GM12878 (cell line): ENCODE measurements around the gene ETS1. TPM values are rescaled to one million over a fixed set of nuclear protein-coding genes. Genes with fewer than 3 reads are reported as not detected.
A peak's percentile ranks its signal among the peaks of the same experiment; 100 is the strongest.

ENCODE experiments used
- ATAC-seq: fragments of 200-7000 bp; cut with Tn5 transposase; 3 replicates; pipeline ENCODE4 v1.9.1; 2020; ENCODE audit warnings: mild to moderate bottlenecking, moderate library complexity
- BruUV-seq: library from RNA; stranded (reverse); fragments of 400-500 nt; replicated peaks from 2 replicates; lab custom pipeline; 2021; lab: Mats Ljungman, UMichigan
- CTCF ChIA-PET: fragments of 300-600 bp; sonication (Branson Sonifier 250); formaldehyde crosslinking; extraction: SDS; loops from one replicate; lab custom pipeline; 2021; ENCODE audit warnings: inconsistent platforms; lab: Yijun Ruan, JAX
- POLR2A ChIA-PET: fragments of 350-600 bp; formaldehyde crosslinking; extraction: SDS; loops from one replicate; lab custom pipeline; 2021; ENCODE audit warnings: inconsistent platforms; lab: Charles Lee
- RAD21 ChIA-PET: fragments of 300-600 bp; sonication (Branson Sonifier 250); formaldehyde crosslinking; loops from one replicate; lab custom pipeline; 2023; ENCODE audit warnings: antibody characterized with exemption; ENCODE audit not compliant: unreplicated experiment; lab: Charles Lee
- SMC1A ChIA-PET: fragments of 300-600 bp; sonication (Branson Sonifier 250); formaldehyde crosslinking; loops from one replicate; lab custom pipeline; 2023; ENCODE audit not compliant: unreplicated experiment, uncharacterized antibody; lab: Charles Lee
- DNase-seq: peaks from one replicate; pipeline ENCODE4 v3.0.0-alpha.2; 2011; ENCODE audit warnings: low read depth, low spot score
- FAIRE-seq: peaks from 3 replicates; lab custom pipeline; 2011; peaks lifted over from hg19 to GRCh38; lab: Jason Lieb, UNC
- H2AFZ ChIP-seq: 2 replicates; pipeline ENCODE4 v1.6.0; 2011; ENCODE audit warnings: low read depth, low read length, control low read depth; ENCODE audit not compliant: control insufficient read depth
- H3K27ac ChIP-seq: 2 replicates; pipeline ENCODE4 v1.5.1; 2011; ENCODE audit warnings: control low read depth; ENCODE audit not compliant: control insufficient read depth, insufficient read depth
- H3K27me3 ChIP-seq, 2 experiments: replicated peaks in 1 of 2; 2 replicates each; pipeline versions ENCODE4 v1.6.0 to v1.6.1; 2011; ENCODE audit warnings: low read length in 1 of 2; ENCODE audit not compliant: control insufficient read depth in 2 of 2, insufficient read depth in 2 of 2
- H3K36me3 ChIP-seq, 2 experiments: 2 replicates each; pipeline ENCODE4 v1.5.1; 2011; ENCODE audit warnings: low read length in 1 of 2; ENCODE audit not compliant: control insufficient read depth in 2 of 2, insufficient read depth in 2 of 2
- H3K4me1 ChIP-seq: 2 replicates; pipeline ENCODE4 v1.6.1; 2011; ENCODE audit warnings: mild to moderate bottlenecking, low read length, moderate library complexity, mixed read lengths; ENCODE audit not compliant: control insufficient read depth, insufficient read depth
- H3K4me2 ChIP-seq: 2 replicates; pipeline ENCODE4 v1.6.0; 2011; ENCODE audit warnings: control low read depth; ENCODE audit not compliant: control insufficient read depth, insufficient read depth
- H3K4me3 ChIP-seq: fragments of 200-600 bp; sonication (generic); 2 replicates; pipeline ENCODE4 v1.5.1; 2016
- H3K79me2 ChIP-seq: 2 replicates; pipeline ENCODE4 v1.6.0; 2011; ENCODE audit warnings: low read length; ENCODE audit not compliant: control insufficient read depth, insufficient read depth
- H3K9ac ChIP-seq: 2 replicates; pipeline ENCODE4 v1.8.0; 2011; ENCODE audit warnings: low read length, control low read depth, mixed read lengths; ENCODE audit not compliant: control insufficient read depth, insufficient read depth
- H3K9me3 ChIP-seq: replicated peaks from 3 replicates; pipeline ENCODE4 v1.5.1; 2011; ENCODE audit warnings: mild to moderate bottlenecking, low read length; ENCODE audit not compliant: control insufficient read depth, insufficient read depth
- H4K20me1 ChIP-seq: 2 replicates; pipeline ENCODE4 v1.6.0; 2011; ENCODE audit not compliant: control insufficient read depth, insufficient read depth
- ASH2L ChIP-seq: fragments of 300-600, 200-600 bp; sonication (generic); IDR thresholded peaks from 2 replicates; pipeline ENCODE4 v1.6.1; 2017; ENCODE audit warnings: low read depth, mild to moderate bottlenecking, borderline replicate concordance
- KDM1A ChIP-seq: fragments of 200-600 bp; sonication (generic); IDR thresholded peaks from 2 replicates; pipeline ENCODE4 v1.6.1; 2016; ENCODE audit warnings: borderline replicate concordance
- MTA2 ChIP-seq: fragments of 450-650 bp; IDR thresholded peaks from 2 replicates; pipeline ENCODE4 v1.6.1; 2016; ENCODE audit warnings: low read depth, mild to moderate bottlenecking, moderate library complexity
- NFYA ChIP-seq: IDR thresholded peaks from 2 replicates; pipeline ENCODE4 v1.6.1; 2011; ENCODE audit warnings: low read depth, mild to moderate bottlenecking, low read length, improper control_type of control experiment, borderline replicate concordance
- NFYB ChIP-seq: IDR thresholded peaks from 2 replicates; pipeline ENCODE4 v1.6.1; 2011; ENCODE audit warnings: low read depth, mild to moderate bottlenecking, low read length, improper control_type of control experiment, moderate library complexity; ENCODE audit not compliant: insufficient read depth
- NR2F1 ChIP-seq: fragments of 450-650 bp; conservative IDR thresholded peaks from 2 replicates; pipeline ENCODE4 v1.6.1; 2017; ENCODE audit warnings: mild to moderate bottlenecking
- RBBP5 ChIP-seq: fragments of 200-600 bp; sonication (generic); conservative IDR thresholded peaks from 2 replicates; pipeline ENCODE4 v1.6.1; 2016
- RUNX3 ChIP-seq: IDR thresholded peaks from 2 replicates; pipeline ENCODE4 v1.6.1; 2012; ENCODE audit warnings: low read length, inconsistent platforms
- SIX5 ChIP-seq: IDR thresholded peaks from 2 replicates; pipeline ENCODE4 v1.6.1; 2011; ENCODE audit warnings: mild to moderate bottlenecking, low read depth, low read length, moderate library complexity; ENCODE audit not compliant: severe bottlenecking
- STAT3 ChIP-seq: IDR thresholded peaks from 2 replicates; pipeline ENCODE4 v1.6.1; 2011; ENCODE audit warnings: low read depth, low read length, improper control_type of control experiment
- TCF7 ChIP-seq: IDR thresholded peaks from 2 replicates; pipeline ENCODE4 v1.6.1; 2014; ENCODE audit warnings: antibody characterized with exemption, borderline replicate concordance
- ZNF217 ChIP-seq: fragments of 450-650 bp; IDR thresholded peaks from 2 replicates; pipeline ENCODE4 v1.6.1; 2017; ENCODE audit warnings: antibody characterized with exemption, mild to moderate bottlenecking
- WGBS: methylation state at CpG from one replicate; pipeline ENCODE4 v1.1.6; 2016; ENCODE audit warnings: low lambda C conversion rate; ENCODE audit not compliant: insufficient replicate concordance, insufficient coverage; ENCODE audit errors: missing lambda C conversion rate; 5-methylcytosine and 5-hydroxymethylcytosine counted together
- in situ Hi-C: fragments of 300-500 bp; cut with MboI; formaldehyde crosslinking; loops from 9 replicates; pipeline ENCODE4 v1.14.3; 2018; ENCODE audit warnings: mixed read lengths
- intact Hi-C: fragments of 100-400 bp; cut with micrococcal nuclease; formaldehyde crosslinking; loops from one replicate; pipeline ENCODE4 v1.14.2; 2022; ENCODE audit not compliant: unreplicated experiment
- polyA plus RNA-seq, 11 experiments: library from polyadenylated mRNA; depleted of rRNA in 4 of 11; unstranded in 6 of 11; stranded (reverse) in 5 of 11; fragments of >200 nt; fragmentation: Nextera tagmentation in 4 of 11; fragmentation: Illumina TruSeq in 1 of 11; extraction: Ambion mirVana in 4 of 11; extraction: Trizol in 1 of 11; gene quantifications; 1 replicate in 1 of 11; 2 replicates in 10 of 11; pipeline versions ENCODE4 v1.2.1 to v1.2.3, GENCODE V29; 2011 to 2016; ENCODE audit warnings: inconsistent platforms in 2 of 11, missing spikeins in 2 of 11, low read depth in 1 of 11
- total RNA-seq, 4 experiments: library from RNA; depleted of rRNA in 3 of 4; stranded (reverse); fragments of >200 nt in 3 of 4; fragmentation: Illumina TruSeq in 1 of 4; extraction: Trizol in 1 of 4; gene quantifications; 2 replicates each; pipeline versions ENCODE4 v1.2.1 to v1.2.3, GENCODE V29; 2013 to 2021
- TF ChIP-seq, protein P1 (sequence below): fragments of 450-650 bp; formaldehyde crosslinking; IDR thresholded peaks from 2 replicates; pipeline ENCODE4 v1.5.0; 2022; ENCODE audit warnings: mild to moderate bottlenecking, missing genetic modification characterization
- TF ChIP-seq, protein P2 (sequence below), 3 experiments: IDR thresholded peaks in 2 of 3; conservative IDR thresholded peaks in 1 of 3; 2 replicates each; pipeline ENCODE4 v1.5.1; 2011; ENCODE audit warnings: low read depth in 3 of 3, low read length in 3 of 3, mild to moderate bottlenecking in 3 of 3, control low read depth in 2 of 3, moderate library complexity in 2 of 3, inconsistent platforms in 1 of 3, mixed read lengths in 1 of 3; ENCODE audit not compliant: control insufficient read depth in 2 of 3, insufficient read depth in 1 of 3; ENCODE audit errors: extremely low read depth in 1 of 3
- TF ChIP-seq, protein P3 (sequence below): fragments of 150-350 bp; IDR thresholded peaks from 2 replicates; pipeline ENCODE4 v1.6.1; 2014; ENCODE audit warnings: mild to moderate bottlenecking, low read depth, low read length

ETS1 gene
- total and polyA plus RNA-seq, 10 of the 15 experiments (the other 5 are each of a cell fraction or from before 2014, with no cell fraction given): 12.5 to 112 (median 55.5) TPM

DNA sequence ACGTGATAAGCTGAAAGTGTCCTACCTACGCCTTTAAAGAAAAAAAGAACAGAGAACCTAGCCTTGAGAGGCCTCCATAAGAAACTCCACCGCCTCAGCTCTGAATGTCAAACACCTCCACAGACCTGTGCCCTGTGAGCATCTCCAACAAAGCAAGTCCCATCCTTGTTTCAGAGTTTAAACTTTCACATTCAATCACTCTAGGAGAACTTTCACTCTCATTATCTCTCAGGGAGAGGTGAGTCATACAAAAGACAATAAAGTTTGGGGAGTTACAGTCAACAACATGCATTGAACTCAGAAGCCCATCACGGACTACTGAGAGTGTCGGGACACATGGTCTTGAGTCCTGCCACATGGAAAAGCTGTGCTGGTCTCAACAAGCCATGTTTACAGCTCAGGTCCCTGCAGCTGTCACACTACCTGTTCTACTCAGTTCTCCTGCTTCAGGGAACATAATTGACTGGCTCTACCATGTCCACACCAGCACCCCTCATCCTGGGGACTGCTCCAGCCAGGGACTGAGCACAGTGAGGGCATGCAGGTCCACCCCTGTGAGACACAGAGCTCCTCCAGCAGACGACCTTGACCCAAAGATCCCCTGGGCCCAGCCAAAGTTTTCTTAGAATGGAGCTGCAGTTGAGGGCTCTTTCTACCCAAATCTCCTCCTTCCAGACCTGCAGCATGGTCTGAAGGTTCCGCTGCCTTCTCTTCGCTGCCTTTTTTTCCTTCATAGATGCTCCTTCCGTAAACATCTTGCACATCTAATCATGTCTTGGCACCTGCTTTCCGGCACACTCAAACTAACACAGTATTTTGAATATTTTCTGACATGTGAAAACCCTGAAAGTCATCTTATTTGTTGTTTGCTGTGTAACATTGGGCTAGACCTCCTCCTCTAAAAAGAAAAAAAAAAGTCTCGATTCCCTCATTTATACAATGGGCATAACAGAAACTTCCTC is 114.9 kb downstream of the ETS1 start:
- Histone ChIP-seq H3K4me3 (peak overlapping the region; percentile 41; the same call in 1 of the 2 replicates), H2AFZ (no peak overlapping the region), H3K27ac (peak overlapping the region; percentile 91), H3K79me2 (peaks cover 66% of the 10 kb centered on the region), H3K9ac (peak overlapping the region; percentile 69), H3K4me1 (peaks cover 92% of the 10 kb centered on the region), H3K36me3 (peaks cover 13 to 28% of the 10 kb centered on the region in 2 experiments), H3K9me3 (no peaks in the 10 kb centered on the region), H3K27me3 (no peaks in the 10 kb centered on the region), H3K4me2 (peak overlapping the region; percentile 95), H4K20me1 (no peaks in the 10 kb centered on the region)
- intact Hi-C loops (loop anchor here (1.0 to 10.0 kb wide), 10 partner anchors 10 to 298 kb away; no protein-coding TSS in a partner anchor), in situ Hi-C loops (loop anchor here (5.0 to 25.0 kb wide), 2 partner anchors 80 to 185 kb away; no protein-coding TSS in a partner anchor)
- DNase-seq: peak; percentile 93
- FAIRE-seq: peak; percentile 38
- ChIA-PET CTCF (interaction anchor here (0.8 to 2.7 kb wide), 17 partner anchors 10 to 281 kb away, joined by 3 to 14 read pairs (median 4); no protein-coding TSS in a partner anchor), SMC1A (interaction anchor here (0.8 to 10.6 kb wide), 34 partner anchors 8 to 358 kb away, joined by 3 to 154 read pairs (median 6); no protein-coding TSS in a partner anchor), RAD21 (interaction anchor here (0.6 to 11.1 kb wide), 22 partner anchors 11 to 358 kb away, joined by 3 to 144 read pairs (median 7); no protein-coding TSS in a partner anchor), POLR2A (interaction anchor here (0.5 to 4.4 kb wide), 11 partner anchors 9 to 182 kb away, joined by 3 to 37 read pairs (median 4); no protein-coding TSS in a partner anchor)
- ATAC-seq: peak; percentile 78
- no TSS peak for BruUV-seq
- WGBS: 18% methylated on average over 11 of the region's 11 CpGs
- TF ChIP-seq SIX5: no peak
- TF ChIP-seq, protein P1, sequence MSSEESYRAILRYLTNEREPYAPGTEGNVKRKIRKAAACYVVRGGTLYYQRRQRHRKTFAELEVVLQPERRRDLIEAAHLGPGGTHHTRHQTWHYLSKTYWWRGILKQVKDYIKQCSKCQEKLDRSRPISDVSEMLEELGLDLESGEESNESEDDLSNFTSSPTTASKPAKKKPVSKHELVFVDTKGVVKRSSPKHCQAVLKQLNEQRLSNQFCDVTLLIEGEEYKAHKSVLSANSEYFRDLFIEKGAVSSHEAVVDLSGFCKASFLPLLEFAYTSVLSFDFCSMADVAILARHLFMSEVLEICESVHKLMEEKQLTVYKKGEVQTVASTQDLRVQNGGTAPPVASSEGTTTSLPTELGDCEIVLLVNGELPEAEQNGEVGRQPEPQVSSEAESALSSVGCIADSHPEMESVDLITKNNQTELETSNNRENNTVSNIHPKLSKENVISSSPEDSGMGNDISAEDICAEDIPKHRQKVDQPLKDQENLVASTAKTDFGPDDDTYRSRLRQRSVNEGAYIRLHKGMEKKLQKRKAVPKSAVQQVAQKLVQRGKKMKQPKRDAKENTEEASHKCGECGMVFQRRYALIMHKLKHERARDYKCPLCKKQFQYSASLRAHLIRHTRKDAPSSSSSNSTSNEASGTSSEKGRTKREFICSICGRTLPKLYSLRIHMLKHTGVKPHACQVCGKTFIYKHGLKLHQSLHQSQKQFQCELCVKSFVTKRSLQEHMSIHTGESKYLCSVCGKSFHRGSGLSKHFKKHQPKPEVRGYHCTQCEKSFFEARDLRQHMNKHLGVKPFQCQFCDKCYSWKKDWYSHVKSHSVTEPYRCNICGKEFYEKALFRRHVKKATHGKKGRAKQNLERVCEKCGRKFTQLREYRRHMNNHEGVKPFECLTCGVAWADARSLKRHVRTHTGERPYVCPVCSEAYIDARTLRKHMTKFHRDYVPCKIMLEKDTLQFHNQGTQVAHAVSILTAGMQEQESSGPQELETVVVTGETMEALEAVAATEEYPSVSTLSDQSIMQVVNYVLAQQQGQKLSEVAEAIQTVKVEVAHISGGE (CRISPR knock-in tag): no peak
- TF ChIP-seq KDM1A: no peak
- no peak for TF ChIP-seq NFYA
- no peak for TF ChIP-seq STAT3
- TF ChIP-seq, protein P2, sequence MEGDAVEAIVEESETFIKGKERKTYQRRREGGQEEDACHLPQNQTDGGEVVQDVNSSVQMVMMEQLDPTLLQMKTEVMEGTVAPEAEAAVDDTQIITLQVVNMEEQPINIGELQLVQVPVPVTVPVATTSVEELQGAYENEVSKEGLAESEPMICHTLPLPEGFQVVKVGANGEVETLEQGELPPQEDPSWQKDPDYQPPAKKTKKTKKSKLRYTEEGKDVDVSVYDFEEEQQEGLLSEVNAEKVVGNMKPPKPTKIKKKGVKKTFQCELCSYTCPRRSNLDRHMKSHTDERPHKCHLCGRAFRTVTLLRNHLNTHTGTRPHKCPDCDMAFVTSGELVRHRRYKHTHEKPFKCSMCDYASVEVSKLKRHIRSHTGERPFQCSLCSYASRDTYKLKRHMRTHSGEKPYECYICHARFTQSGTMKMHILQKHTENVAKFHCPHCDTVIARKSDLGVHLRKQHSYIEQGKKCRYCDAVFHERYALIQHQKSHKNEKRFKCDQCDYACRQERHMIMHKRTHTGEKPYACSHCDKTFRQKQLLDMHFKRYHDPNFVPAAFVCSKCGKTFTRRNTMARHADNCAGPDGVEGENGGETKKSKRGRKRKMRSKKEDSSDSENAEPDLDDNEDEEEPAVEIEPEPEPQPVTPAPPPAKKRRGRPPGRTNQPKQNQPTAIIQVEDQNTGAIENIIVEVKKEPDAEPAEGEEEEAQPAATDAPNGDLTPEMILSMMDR (IDR thresholded peaks at IDR 0.05 in 2 of 3, conservative IDR thresholded peaks at IDR 0.05 in 1 of 3; ENCODE audit: control insufficient read depth in 2 of 3, extremely low read depth in 1 of 3, insufficient read depth in 1 of 3, low read depth in 3 of 3, low read length in 3 of 3): no peak
- TF ChIP-seq NFYB: no peak
- peak; percentile 77 for TF ChIP-seq MTA2
- TF ChIP-seq, protein P3, sequence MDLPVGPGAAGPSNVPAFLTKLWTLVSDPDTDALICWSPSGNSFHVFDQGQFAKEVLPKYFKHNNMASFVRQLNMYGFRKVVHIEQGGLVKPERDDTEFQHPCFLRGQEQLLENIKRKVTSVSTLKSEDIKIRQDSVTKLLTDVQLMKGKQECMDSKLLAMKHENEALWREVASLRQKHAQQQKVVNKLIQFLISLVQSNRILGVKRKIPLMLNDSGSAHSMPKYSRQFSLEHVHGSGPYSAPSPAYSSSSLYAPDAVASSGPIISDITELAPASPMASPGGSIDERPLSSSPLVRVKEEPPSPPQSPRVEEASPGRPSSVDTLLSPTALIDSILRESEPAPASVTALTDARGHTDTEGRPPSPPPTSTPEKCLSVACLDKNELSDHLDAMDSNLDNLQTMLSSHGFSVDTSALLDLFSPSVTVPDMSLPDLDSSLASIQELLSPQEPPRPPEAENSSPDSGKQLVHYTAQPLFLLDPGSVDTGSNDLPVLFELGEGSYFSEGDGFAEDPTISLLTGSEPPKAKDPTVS: no peak
- peak; percentile 77 for TF ChIP-seq RUNX3
- TF ChIP-seq RBBP5: no peak
- TF ChIP-seq ASH2L: 0 out of 2 replicates have a peak, but pooled peaks have one; percentile 22
- TF ChIP-seq TCF7: peak; percentile 42; the same call in 1 of the 2 replicates
- TF ChIP-seq ZNF217: peak; percentile 31; the same call in 1 of the 2 replicates
- peak; percentile 77 for TF ChIP-seq NR2F1
